GM23248 (cell line): Measurements from ENCODE around the gene ZC3H4.

Source experiments
- EZH2 ChIP-seq: fragments of 200-600 bp; sonication (generic); IDR thresholded peaks from 2 replicates; pipeline ENCODE4 v1.6.1; 2018; ENCODE audit warnings: antibody characterized with exemption, mild to moderate bottlenecking; ENCODE audit not compliant: insufficient read depth, poor library complexity, severe bottlenecking
- EZH2phosphoT487 ChIP-seq: fragments of 200-600 bp; sonication (generic); IDR thresholded peaks from 2 replicates; pipeline ENCODE4 v1.6.1; 2018; ENCODE audit warnings: antibody characterized with exemption, moderate library complexity, mild to moderate bottlenecking, low read depth; ENCODE audit not compliant: insufficient read depth

DNA sequence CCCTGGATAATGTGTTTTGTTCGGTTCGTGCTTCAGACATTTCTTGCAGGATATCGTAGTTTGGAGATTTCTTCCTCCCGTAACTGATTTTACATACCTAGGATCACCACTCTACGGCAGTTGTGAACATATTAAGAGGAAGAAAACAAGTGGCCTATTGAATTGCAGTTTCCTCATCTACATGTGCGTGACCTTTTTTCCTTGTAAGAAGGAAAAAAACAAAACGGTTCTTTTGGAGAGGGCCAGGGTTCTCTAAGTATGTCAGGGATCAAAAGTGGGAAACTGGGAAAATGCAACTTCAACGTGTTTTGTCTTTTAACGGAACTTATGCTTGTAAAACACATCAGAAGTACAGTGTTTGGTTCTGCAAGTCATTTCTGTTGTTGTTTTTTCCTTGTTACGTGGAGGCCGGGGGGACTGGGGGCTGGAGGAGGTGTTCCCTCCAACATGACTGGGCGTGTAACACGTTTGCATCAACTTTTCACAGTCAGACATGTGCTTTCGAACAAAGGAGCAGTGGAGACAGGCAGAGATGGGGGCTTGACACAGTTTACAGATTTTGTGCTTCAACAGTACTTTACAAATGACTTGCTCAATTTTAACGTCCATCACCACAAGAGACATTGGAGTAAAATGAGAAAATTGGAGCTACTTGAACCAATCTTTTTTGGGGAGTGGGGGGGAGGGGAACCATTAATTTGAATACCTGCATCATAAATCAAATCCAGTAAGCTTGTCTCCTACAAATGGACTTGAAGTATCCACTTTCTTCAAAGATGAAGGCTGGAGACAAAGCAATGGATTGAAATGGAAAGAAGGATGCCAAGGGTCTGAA lies 3.8 kb downstream of the ZC3H4 start:
- no peak for TF ChIP-seq EZH2
- TF ChIP-seq EZH2phosphoT487 = no peak
